ENCODE results near the gene XYLB. TPM values are rescaled to one million over a fixed set of nuclear protein-coding genes. Genes with fewer than 3 reads are reported as not detected.

Gene XYLB
- total and polyA plus RNA-seq, 4 experiments from 2014 or later, result 0.22 to 0.61 (median 0.47) TPM

DNA sequence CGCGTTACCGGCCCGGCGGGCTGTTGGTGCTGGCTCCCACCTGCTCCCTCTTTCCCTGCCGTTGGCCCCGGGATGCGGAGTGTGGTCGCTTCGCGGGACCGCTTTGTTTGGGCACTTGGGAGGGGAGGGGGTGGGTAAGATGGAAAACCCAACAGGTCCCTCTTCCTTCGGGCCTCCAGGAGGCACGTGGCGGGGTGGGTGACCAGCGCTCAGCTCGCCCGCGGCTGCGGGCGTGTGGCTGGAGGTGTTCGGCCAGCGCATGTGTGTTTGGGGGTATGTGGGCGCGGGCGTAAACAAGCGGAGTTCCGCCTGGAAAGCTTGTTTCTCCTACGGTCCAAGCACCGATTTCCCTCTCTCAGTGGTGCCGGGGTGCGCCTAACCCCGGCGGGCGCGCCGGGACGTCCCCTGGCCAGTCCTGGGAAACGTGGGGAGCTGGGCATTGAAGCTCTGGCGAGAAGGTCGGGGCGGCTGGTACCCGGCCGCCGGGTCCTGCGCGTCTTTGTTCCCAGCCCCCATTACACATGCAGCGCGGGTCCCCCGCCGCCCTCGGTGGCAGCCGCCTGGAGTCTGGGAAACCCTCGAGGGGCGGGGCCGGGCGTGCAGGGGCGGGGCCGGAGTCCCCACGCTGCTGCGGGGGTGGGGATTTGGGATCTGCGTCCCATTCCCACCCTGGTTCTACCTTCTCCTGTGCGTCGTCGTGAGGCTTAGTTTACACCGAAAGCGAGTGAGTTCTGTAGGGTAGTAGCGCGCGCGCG is 108.5 kb downstream of the XYLB start:
- ChIA-PET POLR2A (ENCODE audit: partially characterized antibody) (interaction anchor here (0.8 to 2.8 kb wide), 11 partner anchors 9 to 318 kb away, joined by 3 to 13 read pairs (median 4); partner anchors contain the start of genes ACAA1, EXOG, OXSR1 and XYLB), CTCF (ENCODE audit: partially characterized antibody) (interaction anchor here (1.0 to 2.4 kb wide), 7 partner anchors 12 to 111 kb away, joined by 3 to 21 read pairs (median 5); partner anchors contain the start of gene XYLB)
- no peaks in the 10 kb centered on the region for H3K9me3 ChIP-seq (ENCODE audit: control insufficient read depth in 1 of 2, low read length in 2 of 2)
- H3K4me1 ChIP-seq (ENCODE audit: insufficient read depth, low read length), result peaks cover 17% of the 10 kb centered on the region
- Mint-ChIP-seq H3K36me3 (peaks cover 0 to 7% of the 10 kb centered on the region in 2 donors), H3K27ac (peak overlapping the region in 5 of 7 donors; percentile 75 to 95 (median 91)), H3K4me3 (peak overlapping the region; percentile 96 to 100 (median 97)), H3K9me3 (peaks cover 0 to 5% (median 0%) of the 10 kb centered on the region in 8 donors), H3K27me3 (no peaks in the 10 kb centered on the region), H3K4me1 (peaks cover 12 to 44% (median 23%) of the 10 kb centered on the region in 4 donors)
- peak in 4 of 5 donors; percentile 24 to 53 (median 37) for DNase-seq
- H3K4me3 ChIP-seq (ENCODE audit: low read length in 2 of 2), result peak overlapping the region; percentile 72 to 78
- intact Hi-C loops (cut with micrococcal nuclease), result loop anchor here (10.0 kb wide), 1 partner anchor 320 kb away; the partner anchor contains the start of genes ACAA1 and MYD88
- H3K36me3 ChIP-seq (ENCODE audit: insufficient read depth, low read length), result no peaks in the 10 kb centered on the region
- no peaks in the 10 kb centered on the region for H3K27me3 ChIP-seq (ENCODE audit: insufficient read depth, low read length)
- peak overlapping the region; percentile 2 for H3K27ac ChIP-seq (ENCODE audit: low read depth, low read length)

DNA sequence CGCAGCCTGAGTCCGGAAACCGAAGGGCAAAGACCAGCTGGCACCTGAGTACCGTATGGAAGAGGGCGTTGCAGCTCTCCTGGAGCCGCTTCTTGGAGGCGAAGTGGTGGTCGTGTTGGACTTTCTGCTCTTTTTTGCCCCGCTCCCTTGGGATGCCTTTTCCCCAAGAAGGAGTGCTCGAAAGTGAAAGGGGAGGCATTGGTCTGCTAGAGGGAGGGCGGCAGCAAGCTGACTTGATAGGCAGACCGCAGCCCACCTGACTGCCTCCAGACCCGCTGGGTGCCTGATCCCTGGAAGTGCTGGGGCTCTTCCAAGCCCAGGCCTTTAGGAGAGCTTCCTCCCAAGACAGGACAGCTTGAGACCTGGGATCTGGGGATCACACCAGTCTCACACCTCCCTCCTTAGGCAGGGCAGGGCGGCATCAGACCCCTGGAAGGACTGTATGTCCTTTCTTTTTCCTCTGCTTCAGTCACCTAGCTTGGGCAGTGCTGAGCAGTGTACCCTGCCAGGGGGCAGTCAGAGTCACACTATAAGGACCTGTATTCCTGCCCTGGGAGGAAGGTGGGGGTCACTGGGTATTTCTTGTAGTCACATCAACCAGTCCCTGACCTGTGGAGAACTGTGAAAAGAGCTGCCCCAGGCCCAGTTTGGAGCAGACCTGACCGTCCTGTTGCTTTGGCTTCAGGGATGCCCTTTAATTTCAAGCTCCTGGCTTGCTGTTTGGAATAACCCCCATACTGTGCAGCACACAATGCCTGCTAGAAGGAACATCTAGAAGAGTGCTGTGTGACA is 109.2 kb downstream of the XYLB start:
- H3K27ac ChIP-seq (ENCODE audit: low read depth, low read length), result no peak overlapping the region
- no peaks in the 10 kb centered on the region for H3K9me3 ChIP-seq (ENCODE audit: control insufficient read depth in 1 of 2, low read length in 2 of 2)
- no peaks in the 10 kb centered on the region for H3K27me3 ChIP-seq (ENCODE audit: insufficient read depth, low read length)
- peaks cover 0 to 1% (median 0%) of the 10 kb centered on the region in 8 donors for H3K9me3 Mint-ChIP-seq
- H3K4me1 ChIP-seq (ENCODE audit: insufficient read depth, low read length), result peaks cover 17% of the 10 kb centered on the region
- CTCF ChIA-PET (ENCODE audit: partially characterized antibody), result interaction anchor here (1.0 to 2.4 kb wide), 7 partner anchors 12 to 112 kb away, joined by 3 to 21 read pairs (median 5); partner anchors contain the start of gene XYLB
- H3K27me3 Mint-ChIP-seq, result no peaks in the 10 kb centered on the region
- H3K36me3 Mint-ChIP-seq, result peaks cover 0 to 7% of the 10 kb centered on the region in 2 donors
- intact Hi-C loops (cut with micrococcal nuclease), result loop anchor here (10.0 kb wide), 1 partner anchor 321 kb away; the partner anchor contains the start of genes ACAA1 and MYD88
- DNase-seq, result peak in 1 of 5 donors; percentile 45
- POLR2A ChIA-PET (ENCODE audit: partially characterized antibody), result interaction anchor here (0.8 to 2.8 kb wide), 11 partner anchors 10 to 319 kb away, joined by 3 to 13 read pairs (median 4); partner anchors contain the start of genes ACAA1, EXOG, OXSR1 and XYLB
- H3K4me3 ChIP-seq (ENCODE audit: low read length in 2 of 2), result peak overlapping the region; percentile 72 to 76
- H3K36me3 ChIP-seq (ENCODE audit: insufficient read depth, low read length), result no peaks in the 10 kb centered on the region
- H3K4me3 Mint-ChIP-seq, result peak overlapping the region; percentile 81 to 98 (median 94)
- H3K27ac Mint-ChIP-seq, result peak overlapping the region in 6 of 7 donors; percentile 1 to 75 (median 61)
- H3K4me1 Mint-ChIP-seq, result peaks cover 13 to 44% (median 26%) of the 10 kb centered on the region in 4 donors

DNA sequence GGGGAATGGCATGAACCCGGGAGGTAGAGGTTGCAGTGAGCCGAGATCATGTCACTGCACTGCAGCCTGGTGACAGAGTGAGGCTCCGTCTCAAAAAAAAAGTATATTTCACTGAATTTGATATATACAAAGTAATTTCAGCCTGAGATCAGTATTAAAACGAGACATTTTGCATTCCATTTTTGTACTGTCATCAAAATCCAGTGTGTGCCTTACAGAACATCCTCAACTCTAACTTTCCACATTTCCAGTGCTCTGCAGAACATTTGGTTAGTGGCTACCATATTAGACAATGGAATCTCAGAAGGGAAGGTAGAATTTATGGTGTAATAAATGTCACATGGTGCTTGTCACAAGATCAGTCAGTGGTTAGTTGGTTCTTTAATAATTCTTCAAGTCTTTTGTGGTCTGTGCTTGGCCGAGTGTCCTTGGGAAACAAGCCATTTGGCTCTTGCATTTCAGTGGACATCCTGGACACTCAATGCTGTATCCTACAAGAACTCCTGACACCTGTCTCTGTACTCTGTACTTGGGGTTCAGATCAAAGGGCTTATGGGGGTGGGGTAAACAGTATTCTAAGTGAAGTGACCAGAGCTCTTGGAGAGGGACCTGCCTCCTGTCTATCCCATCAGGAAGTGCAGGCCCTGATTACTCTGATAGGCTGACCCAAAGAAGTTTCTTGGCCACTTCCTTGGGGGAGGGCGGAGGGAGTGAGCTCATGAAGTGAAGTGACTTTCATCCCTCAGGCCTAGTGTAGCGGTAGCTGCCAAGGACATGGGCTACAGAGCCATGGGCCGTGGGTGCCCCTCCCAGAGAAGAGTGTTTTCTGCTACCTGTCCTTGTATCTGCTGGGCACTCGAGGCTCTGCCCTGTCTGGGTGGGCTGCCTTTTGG is 110.8 kb downstream of the XYLB start:
- CTCF ChIA-PET (ENCODE audit: partially characterized antibody), result interaction anchor here (0.9 to 1.4 kb wide), 3 partner anchors 30 to 279 kb away, joined by 3 to 8 read pairs (median 3); partner anchors contain the start of gene XYLB
- peaks cover 15 to 44% (median 26%) of the 10 kb centered on the region in 4 donors for H3K4me1 Mint-ChIP-seq
- no peaks in the 10 kb centered on the region for H3K9me3 Mint-ChIP-seq
- peaks cover 17% of the 10 kb centered on the region for H3K4me1 ChIP-seq (ENCODE audit: insufficient read depth, low read length)
- H3K4me3 ChIP-seq (ENCODE audit: low read length in 2 of 2), result no peak overlapping the region
- no peaks in the 10 kb centered on the region for H3K27me3 Mint-ChIP-seq
- no peak overlapping the region for H3K27ac ChIP-seq (ENCODE audit: low read depth, low read length)
- POLR2A ChIA-PET (ENCODE audit: partially characterized antibody), result interaction anchor here (2.8 kb wide), 1 partner anchor 111 kb away, joined by 12 read pairs; the partner anchor contains the start of gene XYLB
- DNase-seq, result no peak
- intact Hi-C loops (cut with micrococcal nuclease), result loop anchor here (10.0 kb wide), 1 partner anchor 323 kb away; the partner anchor contains the start of genes ACAA1 and MYD88
- peak overlapping the region in 3 of 8 donors; percentile 34 to 57 (median 46) for H3K4me3 Mint-ChIP-seq
- no peaks in the 10 kb centered on the region for H3K9me3 ChIP-seq (ENCODE audit: control insufficient read depth in 1 of 2, low read length in 2 of 2)
- peaks cover 0 to 7% of the 10 kb centered on the region in 2 donors for H3K36me3 Mint-ChIP-seq
- H3K27me3 ChIP-seq (ENCODE audit: insufficient read depth, low read length), result no peaks in the 10 kb centered on the region
- peak overlapping the region in 1 of 7 donors; percentile 25 for H3K27ac Mint-ChIP-seq
- H3K36me3 ChIP-seq (ENCODE audit: insufficient read depth, low read length), result no peaks in the 10 kb centered on the region

- DNase-seq, result no peak
- Histone ChIP-seq H3K9me3 (ENCODE audit: control insufficient read depth in 1 of 2, low read length in 2 of 2) (no peaks in the 10 kb centered on the region), H3K27ac (ENCODE audit: low read depth, low read length) (no peak overlapping the region), H3K27me3 (ENCODE audit: insufficient read depth, low read length) (no peaks in the 10 kb centered on the region), H3K4me3 (ENCODE audit: low read length in 2 of 2) (no peak overlapping the region), H3K4me1 (ENCODE audit: insufficient read depth, low read length) (peaks cover 11% of the 10 kb centered on the region), H3K36me3 (ENCODE audit: insufficient read depth, low read length) (no peaks in the 10 kb centered on the region)
- no peaks in the 10 kb centered on the region for H3K27me3 Mint-ChIP-seq
- H3K4me1 Mint-ChIP-seq, result peaks cover 13 to 38% (median 20%) of the 10 kb centered on the region in 4 donors
- H3K36me3 Mint-ChIP-seq, result peaks cover 0 to 5% of the 10 kb centered on the region in 2 donors
- ChIA-PET CTCF (ENCODE audit: partially characterized antibody) (no interaction called here), POLR2A (ENCODE audit: partially characterized antibody) (no interaction called here)
- H3K27ac Mint-ChIP-seq, result no peak overlapping the region
- intact Hi-C loops (cut with micrococcal nuclease), result loop anchor here (10.0 kb wide), 1 partner anchor 324 kb away; the partner anchor contains the start of genes ACAA1 and MYD88
- H3K4me3 Mint-ChIP-seq, result no peak overlapping the region
- H3K9me3 Mint-ChIP-seq, result no peaks in the 10 kb centered on the region
Observed at GRCh38 chr3:38458796-38459498, 112.4 kb downstream of the XYLB start.

GRCh38 chr3:38459499-38460048 is 113.0 kb downstream of the XYLB start:
- H3K27me3 Mint-ChIP-seq, result no peaks in the 10 kb centered on the region
- no peaks in the 10 kb centered on the region for H3K36me3 ChIP-seq (ENCODE audit: insufficient read depth, low read length)
- intact Hi-C loops (cut with micrococcal nuclease), result loop anchor here (10.0 kb wide), 1 partner anchor 325 kb away; the partner anchor contains the start of genes ACAA1 and MYD88
- DNase-seq, result no peak
- no peaks in the 10 kb centered on the region for H3K27me3 ChIP-seq (ENCODE audit: insufficient read depth, low read length)
- ChIA-PET CTCF (ENCODE audit: partially characterized antibody) (no interaction called here), POLR2A (ENCODE audit: partially characterized antibody) (no interaction called here)
- H3K27ac Mint-ChIP-seq, result no peak overlapping the region
- H3K36me3 Mint-ChIP-seq, result peaks cover 0 to 3% of the 10 kb centered on the region in 2 donors
- no peaks in the 10 kb centered on the region for H3K9me3 Mint-ChIP-seq
- H3K4me1 Mint-ChIP-seq, result peaks cover 14 to 42% (median 20%) of the 10 kb centered on the region in 4 donors
- H3K4me3 Mint-ChIP-seq, result no peak overlapping the region
- H3K4me1 ChIP-seq (ENCODE audit: insufficient read depth, low read length), result peaks cover 11% of the 10 kb centered on the region
- no peak overlapping the region for H3K4me3 ChIP-seq (ENCODE audit: low read length in 2 of 2)
- H3K9me3 ChIP-seq (ENCODE audit: control insufficient read depth in 1 of 2, low read length in 2 of 2), result no peaks in the 10 kb centered on the region
- H3K27ac ChIP-seq (ENCODE audit: low read depth, low read length), result no peak overlapping the region

All from CD4-positive, alpha-beta memory T cell (primary cell).